Endothelial cell (in vitro differentiated cells): Measurements from ENCODE around the gene OR10T2. TPM values are rescaled to one million over a fixed set of nuclear protein-coding genes. Genes with fewer than 3 reads are reported as not detected.

Source experiments
- DNase-seq: peaks from one replicate; pipeline ENCODE4 v3.0.0; 2021; ENCODE audit warnings: low spot score
- H3K27ac Mint-ChIP-seq: one replicate; pipeline ENCODE4 v1.8.0; 2021; ENCODE audit warnings: mixed read lengths, inconsistent platforms; ENCODE audit not compliant: unreplicated experiment
- H3K27me3 Mint-ChIP-seq: one replicate; pipeline ENCODE4 v1.8.0; 2021; ENCODE audit warnings: mild to moderate bottlenecking, moderate library complexity, mixed read lengths, inconsistent platforms; ENCODE audit not compliant: unreplicated experiment
- H3K36me3 Mint-ChIP-seq: one replicate; pipeline ENCODE4 v1.8.0; 2021; ENCODE audit warnings: mild to moderate bottlenecking, low read depth, mixed read lengths, inconsistent platforms; ENCODE audit not compliant: unreplicated experiment
- H3K4me1 Mint-ChIP-seq: one replicate; pipeline ENCODE4 v1.8.0; 2021; ENCODE audit warnings: mild to moderate bottlenecking, mixed read lengths, inconsistent platforms; ENCODE audit not compliant: unreplicated experiment
- H3K4me3 Mint-ChIP-seq: one replicate; pipeline ENCODE4 v1.8.0; 2021; ENCODE audit warnings: mild to moderate bottlenecking, mixed read lengths, inconsistent platforms; ENCODE audit not compliant: unreplicated experiment
- H3K9me3 Mint-ChIP-seq: one replicate; pipeline ENCODE4 v1.8.0; 2021; ENCODE audit warnings: mixed read lengths, inconsistent platforms; ENCODE audit not compliant: unreplicated experiment
- total RNA-seq: library from RNA; stranded (reverse); fragmentation: NEBNext Ultra II Directional; extraction: Animal tissue kit (Norgen Biotek cat#: 25700); gene quantifications from one replicate; pipeline ENCODE4 v1.2.1, GENCODE V29; 2021; ENCODE audit not compliant: unreplicated experiment
- TF ChIP-seq, protein P1 (sequence below): fragments of 200-600 bp; sonication (generic); IDR thresholded peaks from one replicate; pipeline ENCODE4 v1.5.0; 2021; ENCODE audit warnings: antibody characterized with exemption; ENCODE audit not compliant: unreplicated experiment

The OR10T2 gene
- total RNA-seq, 1 donor from 2014 or later = not detected

- H3K4me3 Mint-ChIP-seq = no peak overlapping the region
- H3K27ac Mint-ChIP-seq = no peak overlapping the region
- DNase-seq = no peak
- H3K36me3 Mint-ChIP-seq = no peaks in the 10 kb centered on the region
- H3K27me3 Mint-ChIP-seq = no peaks in the 10 kb centered on the region
- no peaks in the 10 kb centered on the region for H3K4me1 Mint-ChIP-seq
- TF ChIP-seq, protein P1, sequence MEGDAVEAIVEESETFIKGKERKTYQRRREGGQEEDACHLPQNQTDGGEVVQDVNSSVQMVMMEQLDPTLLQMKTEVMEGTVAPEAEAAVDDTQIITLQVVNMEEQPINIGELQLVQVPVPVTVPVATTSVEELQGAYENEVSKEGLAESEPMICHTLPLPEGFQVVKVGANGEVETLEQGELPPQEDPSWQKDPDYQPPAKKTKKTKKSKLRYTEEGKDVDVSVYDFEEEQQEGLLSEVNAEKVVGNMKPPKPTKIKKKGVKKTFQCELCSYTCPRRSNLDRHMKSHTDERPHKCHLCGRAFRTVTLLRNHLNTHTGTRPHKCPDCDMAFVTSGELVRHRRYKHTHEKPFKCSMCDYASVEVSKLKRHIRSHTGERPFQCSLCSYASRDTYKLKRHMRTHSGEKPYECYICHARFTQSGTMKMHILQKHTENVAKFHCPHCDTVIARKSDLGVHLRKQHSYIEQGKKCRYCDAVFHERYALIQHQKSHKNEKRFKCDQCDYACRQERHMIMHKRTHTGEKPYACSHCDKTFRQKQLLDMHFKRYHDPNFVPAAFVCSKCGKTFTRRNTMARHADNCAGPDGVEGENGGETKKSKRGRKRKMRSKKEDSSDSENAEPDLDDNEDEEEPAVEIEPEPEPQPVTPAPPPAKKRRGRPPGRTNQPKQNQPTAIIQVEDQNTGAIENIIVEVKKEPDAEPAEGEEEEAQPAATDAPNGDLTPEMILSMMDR = no peak
- no peaks in the 10 kb centered on the region for H3K9me3 Mint-ChIP-seq
These were observed 1.6 kb upstream of the OR10T2 start for GRCh38 chr1:158400871-158401270.

DNA sequence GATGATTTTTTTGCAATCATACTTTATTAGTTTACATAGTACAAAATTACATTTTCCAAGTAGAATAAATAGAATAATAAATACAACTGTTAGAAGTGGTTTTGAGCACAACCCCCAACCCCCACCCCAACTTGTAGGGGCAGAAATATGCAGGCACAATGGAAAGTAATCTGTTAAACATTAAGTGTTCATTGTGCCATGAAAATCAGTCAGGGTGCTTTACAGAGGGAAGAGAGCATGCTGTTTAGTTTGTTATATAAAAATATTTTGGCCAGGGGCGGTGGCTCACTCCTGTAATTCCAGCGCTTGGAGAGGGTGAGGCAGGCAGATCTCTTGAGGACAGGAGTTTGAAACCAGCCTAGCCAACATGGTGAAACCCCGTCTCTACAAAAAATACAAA, 2.6 kb downstream of the OR10T2 start:
- no peak overlapping the region for H3K4me3 Mint-ChIP-seq
- H3K27ac Mint-ChIP-seq = no peak overlapping the region
- H3K4me1 Mint-ChIP-seq = no peaks in the 10 kb centered on the region
- DNase-seq = no peak
- H3K9me3 Mint-ChIP-seq = no peaks in the 10 kb centered on the region
- TF ChIP-seq, protein P1 = no peak
- no peaks in the 10 kb centered on the region for H3K27me3 Mint-ChIP-seq
- H3K36me3 Mint-ChIP-seq = no peaks in the 10 kb centered on the region

GRCh38 chr1:158393476-158393875, 5.8 kb downstream of the OR10T2 start:
- no peaks in the 10 kb centered on the region for H3K27me3 Mint-ChIP-seq
- H3K4me1 Mint-ChIP-seq = no peaks in the 10 kb centered on the region
- TF ChIP-seq, protein P1 = no peak
- H3K36me3 Mint-ChIP-seq = no peaks in the 10 kb centered on the region
- no peak overlapping the region for H3K4me3 Mint-ChIP-seq
- no peaks in the 10 kb centered on the region for H3K9me3 Mint-ChIP-seq
- H3K27ac Mint-ChIP-seq = no peak overlapping the region
- no peak for DNase-seq

DNA sequence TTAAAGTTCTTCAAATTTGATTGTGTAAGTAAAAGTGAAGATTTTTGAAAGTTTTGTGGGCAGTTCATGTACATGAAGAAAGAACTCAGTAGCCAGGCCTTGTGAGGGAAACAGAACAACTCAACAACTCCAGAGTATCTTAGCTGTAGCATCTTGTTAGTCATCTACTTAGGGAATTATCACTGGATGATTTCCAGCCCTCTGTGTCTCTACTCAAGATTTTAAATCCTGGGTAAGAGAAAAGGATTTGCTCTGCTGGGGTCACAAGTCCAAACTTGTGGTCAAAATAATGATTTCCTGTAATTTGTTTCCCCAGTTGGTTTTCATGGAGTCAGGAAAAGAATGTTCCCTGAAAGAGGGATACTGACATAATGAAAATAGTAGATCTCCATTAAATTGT, 8.2 kb downstream of the OR10T2 start:
- Mint-ChIP-seq H3K4me3 (no peak overlapping the region), H3K9me3 (no peaks in the 10 kb centered on the region), H3K4me1 (no peaks in the 10 kb centered on the region), H3K27me3 (no peaks in the 10 kb centered on the region), H3K27ac (no peak overlapping the region), H3K36me3 (no peaks in the 10 kb centered on the region)
- DNase-seq = no peak
- TF ChIP-seq, protein P1 = no peak

DNA sequence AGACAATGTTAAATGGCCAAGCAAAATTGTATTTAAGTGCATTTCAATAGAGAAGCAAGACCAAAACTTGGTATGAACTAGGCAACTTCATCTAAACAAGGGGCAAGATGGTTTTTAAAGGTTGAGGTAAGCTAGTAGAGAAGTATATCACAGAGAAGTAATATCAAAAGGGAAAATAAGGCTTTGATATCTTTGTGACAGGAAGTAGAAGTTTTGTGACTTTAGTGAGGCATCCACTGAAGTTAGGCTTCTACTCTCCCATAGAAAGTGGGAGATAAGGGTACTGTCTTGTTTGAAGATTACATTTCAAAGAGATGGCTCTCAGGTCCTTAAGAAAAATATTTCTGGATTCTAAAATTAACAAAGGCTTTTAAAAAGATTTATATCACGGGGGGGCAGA, 8.9 kb downstream of the OR10T2 start:
- DNase-seq = no peak
- Mint-ChIP-seq H3K27ac (no peak overlapping the region), H3K36me3 (no peaks in the 10 kb centered on the region), H3K9me3 (no peaks in the 10 kb centered on the region), H3K4me3 (no peak overlapping the region), H3K27me3 (no peaks in the 10 kb centered on the region), H3K4me1 (no peaks in the 10 kb centered on the region)
- TF ChIP-seq, protein P1 = no peak
